ENCODE data around the gene COL1A1.

GRCh38 chr17:50180620-50181019 is 20.8 kb downstream of the COL1A1 start:
- TF ChIP-seq CTCF (IDR thresholded peaks at IDR 0.05): no peak
- no peak for TF ChIP-seq POLR2A (IDR thresholded peaks at IDR 0.05)
- no peak for TF ChIP-seq EP300 (IDR thresholded peaks at IDR 0.05)
